Stimulated activated naive CD8-positive, alpha-beta T cell treated with anti-CD3 and anti-CD28 coated beads, Interleukin-15, Interleukin-2, amounts not matched to agents 100 ng/mL and 50 ng/mL, for 24 hours (primary cell): ENCODE results near the gene SNAPIN.

ENCODE experiments used
- H3K27ac Mint-ChIP-seq: one replicate; pipeline ENCODE4 v1.8.0; 2021; ENCODE audit warnings: mild to moderate bottlenecking, mixed read lengths
- H3K27me3 Mint-ChIP-seq: one replicate; pipeline ENCODE4 v1.8.0; 2021; ENCODE audit warnings: mixed read lengths
- H3K36me3 Mint-ChIP-seq: one replicate; pipeline ENCODE4 v1.8.0; 2021; ENCODE audit warnings: low read depth, mixed read lengths
- H3K4me1 Mint-ChIP-seq: one replicate; pipeline ENCODE4 v1.8.0; 2021; ENCODE audit warnings: low read depth, mixed read lengths
- H3K4me3 Mint-ChIP-seq: one replicate; pipeline ENCODE4 v1.8.0; 2021; ENCODE audit warnings: mild to moderate bottlenecking, mixed read lengths
- H3K9me3 Mint-ChIP-seq: one replicate; pipeline ENCODE4 v1.8.0; 2021; ENCODE audit warnings: mixed read lengths

Gene SNAPIN

GRCh38 chr1:153616917-153617311, 41.6 kb upstream of the SNAPIN start:
- no peaks in the 10 kb centered on the region for H3K9me3 Mint-ChIP-seq
- H3K36me3 Mint-ChIP-seq, result no peaks in the 10 kb centered on the region
- H3K27me3 Mint-ChIP-seq, result no peaks in the 10 kb centered on the region
- H3K27ac Mint-ChIP-seq, result no peak overlapping the region
- H3K4me1 Mint-ChIP-seq, result peaks cover 4% of the 10 kb centered on the region
- no peak overlapping the region for H3K4me3 Mint-ChIP-seq

GRCh38 chr1:153617663-153618062, 40.8 kb upstream of the SNAPIN start:
- H3K27ac Mint-ChIP-seq, result no peak overlapping the region
- H3K36me3 Mint-ChIP-seq, result no peaks in the 10 kb centered on the region
- no peaks in the 10 kb centered on the region for H3K9me3 Mint-ChIP-seq
- peaks cover 4% of the 10 kb centered on the region for H3K4me1 Mint-ChIP-seq
- no peaks in the 10 kb centered on the region for H3K27me3 Mint-ChIP-seq
- no peak overlapping the region for H3K4me3 Mint-ChIP-seq

DNA sequence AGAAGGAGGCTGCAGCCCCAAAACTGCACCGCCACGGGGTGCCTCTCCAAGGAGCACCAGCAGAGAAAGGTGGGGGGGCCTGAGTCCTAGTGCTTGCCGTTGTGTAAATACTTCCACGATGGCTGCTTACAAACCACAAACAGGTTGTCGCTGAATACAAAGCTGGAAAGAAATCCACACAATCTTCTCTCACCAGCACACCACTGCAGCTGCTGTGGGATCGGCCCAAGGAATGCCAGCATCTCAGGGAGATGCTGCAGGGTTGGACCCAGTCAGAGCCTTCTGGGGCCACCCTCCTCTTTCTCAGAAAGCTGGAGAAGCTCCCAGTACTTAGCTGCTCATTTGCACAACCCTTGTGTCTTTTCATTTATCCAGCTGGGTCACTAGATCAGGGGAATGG, 39.3 kb upstream of the SNAPIN start:
- Mint-ChIP-seq H3K27ac (no peak overlapping the region), H3K9me3 (no peaks in the 10 kb centered on the region), H3K4me1 (peaks cover 4% of the 10 kb centered on the region), H3K36me3 (no peaks in the 10 kb centered on the region), H3K4me3 (no peak overlapping the region), H3K27me3 (no peaks in the 10 kb centered on the region)

- no peak overlapping the region for H3K27ac Mint-ChIP-seq
- H3K4me3 Mint-ChIP-seq, result no peak overlapping the region
Measured at GRCh38 chr1:153623101-153623500, 35.4 kb upstream of the SNAPIN start.

GRCh38 chr1:153624965-153625611, 33.4 kb upstream of the SNAPIN start:
- Mint-ChIP-seq H3K4me1 (peaks cover 4% of the 10 kb centered on the region), H3K36me3 (no peaks in the 10 kb centered on the region), H3K9me3 (no peaks in the 10 kb centered on the region), H3K4me3 (no peak overlapping the region), H3K27me3 (no peaks in the 10 kb centered on the region), H3K27ac (no peak overlapping the region)

More at GRCh38 chr1:153623101-153623500, 35.4 kb upstream of the SNAPIN start:
- Mint-ChIP-seq H3K27me3 (no peaks in the 10 kb centered on the region), H3K36me3 (no peaks in the 10 kb centered on the region), H3K4me1 (peaks cover 4% of the 10 kb centered on the region), H3K9me3 (no peaks in the 10 kb centered on the region)

DNA sequence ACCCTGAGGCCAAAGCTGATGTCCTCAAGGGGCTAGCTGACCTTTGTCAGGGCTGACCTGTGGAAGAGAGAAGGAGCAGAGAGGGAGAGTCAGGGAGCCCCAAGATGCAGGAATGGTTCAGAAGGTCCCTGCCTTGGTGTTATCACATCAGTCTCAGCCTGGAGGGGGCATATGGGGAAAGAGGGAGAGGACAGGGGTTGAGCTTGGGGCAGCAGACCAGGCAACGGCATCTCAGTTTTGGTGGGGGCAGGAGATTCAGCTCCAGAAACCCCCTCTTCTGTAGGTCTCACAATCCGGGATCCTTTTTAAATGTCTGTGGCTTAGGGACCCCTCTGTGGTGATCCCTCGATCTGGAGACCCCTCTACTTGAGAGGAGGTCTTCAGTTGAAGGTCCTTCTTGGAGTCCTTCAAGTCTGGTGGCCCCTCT, 32.0 kb upstream of the SNAPIN start:
- Mint-ChIP-seq H3K27me3 (no peaks in the 10 kb centered on the region), H3K27ac (no peak overlapping the region), H3K9me3 (no peaks in the 10 kb centered on the region), H3K4me1 (peaks cover 11% of the 10 kb centered on the region), H3K4me3 (no peak overlapping the region), H3K36me3 (no peaks in the 10 kb centered on the region)

DNA sequence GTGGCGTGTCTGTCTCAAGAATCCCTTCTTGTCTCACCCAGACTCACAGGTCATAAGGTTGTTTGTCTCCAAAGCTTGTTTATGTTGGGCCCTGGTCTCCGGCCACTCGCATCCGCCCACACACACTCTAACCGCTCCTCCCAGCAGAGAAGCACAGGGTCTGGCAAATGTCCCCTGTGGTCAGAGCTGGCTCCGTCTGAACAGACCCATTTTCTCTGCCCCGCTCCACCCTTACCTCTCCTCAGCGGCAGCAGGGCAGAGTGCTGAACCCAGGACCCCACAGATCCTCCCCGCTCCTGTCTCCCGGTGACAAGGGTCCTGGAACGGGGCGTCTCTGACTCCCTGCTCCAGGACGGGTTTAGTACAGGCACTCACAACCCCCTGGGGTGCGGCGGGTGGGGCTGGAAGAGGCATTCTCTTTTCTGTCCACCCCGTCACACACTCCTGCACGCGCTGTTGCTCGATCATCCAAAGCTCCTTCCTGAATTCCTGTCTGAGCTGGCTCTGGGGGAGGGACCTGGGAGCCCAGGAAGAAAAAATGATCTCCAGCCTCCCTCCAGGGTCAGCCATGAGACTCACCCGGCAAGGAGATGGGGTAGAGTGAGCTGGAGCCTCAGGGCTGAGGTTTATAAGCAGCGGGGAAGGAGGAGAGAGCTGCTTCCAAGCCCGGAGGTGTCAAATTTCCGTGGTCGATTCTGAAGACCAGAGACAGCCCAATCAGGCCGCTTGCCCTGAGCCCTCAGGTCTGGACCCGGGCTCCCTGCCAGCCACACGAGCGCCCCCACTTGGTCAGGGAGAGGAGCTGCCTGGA, 31.4 kb upstream of the SNAPIN start, which contains the start of gene S100A13:
Gene S100A13, minus strand, starts transcription at position 602 of the 811 bp plus-strand sequence. CDS start 1,033 bp downstream, outside the sequence.
- no peaks in the 10 kb centered on the region for H3K36me3 Mint-ChIP-seq
- no peak within 1 kb of the TSS for H3K27ac Mint-ChIP-seq
- no peaks in the 10 kb centered on the region for H3K27me3 Mint-ChIP-seq
- H3K4me1 Mint-ChIP-seq, result peaks cover 17% of the 10 kb centered on the region
- no peaks in the 10 kb centered on the region for H3K9me3 Mint-ChIP-seq
- no peak within 1 kb of the TSS for H3K4me3 Mint-ChIP-seq

DNA sequence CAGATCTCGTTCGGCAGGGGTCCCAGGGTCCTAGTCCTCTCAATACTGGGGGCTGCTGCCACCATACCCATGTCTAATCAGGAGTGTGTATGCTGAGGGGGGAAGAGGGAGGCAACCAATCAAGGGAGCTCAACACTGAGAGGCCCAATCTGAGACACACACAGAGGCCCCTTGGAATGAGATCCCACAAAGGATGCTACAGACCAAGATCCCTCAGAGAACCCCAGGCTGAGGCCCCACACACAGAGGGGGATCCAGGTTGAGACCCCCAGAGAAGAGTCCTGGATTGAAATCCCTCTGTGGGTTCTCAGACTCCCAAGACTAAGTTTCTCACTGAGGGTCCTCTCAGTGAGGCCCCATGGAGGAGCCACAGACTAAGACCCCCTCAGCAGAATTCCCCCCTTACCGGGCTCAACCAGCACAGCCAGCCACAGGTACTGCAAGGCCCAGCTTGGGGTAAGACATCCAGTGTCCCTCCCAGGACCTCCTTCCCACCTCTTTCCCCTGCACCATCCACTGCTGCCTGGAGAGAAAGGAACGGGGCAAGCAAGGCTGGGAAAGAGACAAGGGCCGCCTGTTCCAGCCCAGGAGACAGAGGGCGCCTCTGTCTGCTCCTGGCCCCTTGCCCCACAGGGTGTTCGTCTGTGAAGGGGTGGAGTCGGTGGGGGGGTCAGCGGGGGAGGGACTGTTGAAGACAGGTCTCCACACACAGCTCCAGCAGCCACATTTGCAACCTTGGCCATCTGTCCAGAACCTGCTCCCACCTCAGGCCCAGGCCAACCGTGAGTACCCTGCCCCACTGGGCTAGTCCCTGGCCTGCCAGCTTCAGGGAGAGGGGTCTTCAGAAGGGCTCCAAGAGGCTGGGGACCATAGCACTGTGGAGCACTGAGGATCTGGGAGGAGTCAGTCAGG, 30.5 kb upstream of the SNAPIN start, which contains the start of gene S100A1:
Gene S100A1, plus strand, starts transcription at position 720 of the 912 bp plus-strand sequence. CDS start 2,088 bp downstream, outside the sequence.
- H3K36me3 Mint-ChIP-seq, result no peaks in the 10 kb centered on the region
- H3K27me3 Mint-ChIP-seq, result no peaks in the 10 kb centered on the region
- no peak within 1 kb of the TSS for H3K4me3 Mint-ChIP-seq
- H3K9me3 Mint-ChIP-seq, result no peaks in the 10 kb centered on the region
- no peak within 1 kb of the TSS for H3K27ac Mint-ChIP-seq
- H3K4me1 Mint-ChIP-seq, result peaks cover 22% of the 10 kb centered on the region

DNA sequence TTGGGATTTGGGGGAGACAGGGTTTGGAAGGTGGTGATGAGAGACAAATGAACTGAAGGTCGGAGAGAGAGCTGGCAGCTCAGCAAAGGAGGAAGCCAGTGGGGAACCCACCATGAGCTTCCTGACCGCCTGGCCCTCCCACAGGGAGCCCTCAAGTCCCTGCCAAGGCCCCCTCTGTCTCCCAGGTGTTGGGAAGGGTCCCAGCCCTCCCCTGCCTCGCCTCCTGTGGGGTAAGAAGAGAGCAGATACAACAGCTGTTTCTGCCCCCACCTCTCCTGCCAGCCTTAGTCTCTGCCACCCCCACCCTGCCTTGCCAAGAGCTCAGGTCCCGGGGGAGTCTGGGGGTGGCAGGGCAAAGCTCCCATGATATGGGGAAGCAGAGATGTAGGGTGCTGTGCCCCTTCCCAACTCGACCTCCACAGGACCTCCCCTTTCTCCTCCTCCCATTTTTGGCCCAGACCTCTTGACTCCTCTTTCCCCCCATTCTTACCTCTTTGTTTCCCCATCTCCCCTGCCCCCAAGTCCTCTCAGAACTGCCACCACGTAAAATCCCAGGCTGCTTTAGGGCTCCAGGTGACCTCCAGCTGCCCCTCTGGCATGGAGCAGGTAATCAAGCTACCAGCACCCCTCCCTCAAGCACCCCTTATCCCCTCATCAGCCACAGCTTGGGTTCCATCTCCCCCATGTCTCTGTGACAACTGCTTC, 29.7 kb upstream of the SNAPIN start:
- H3K36me3 Mint-ChIP-seq, result no peaks in the 10 kb centered on the region
- no peaks in the 10 kb centered on the region for H3K27me3 Mint-ChIP-seq
- no peaks in the 10 kb centered on the region for H3K9me3 Mint-ChIP-seq
- H3K4me3 Mint-ChIP-seq, result no peak overlapping the region
- H3K27ac Mint-ChIP-seq, result no peak overlapping the region
- H3K4me1 Mint-ChIP-seq, result peaks cover 30% of the 10 kb centered on the region

- H3K36me3 Mint-ChIP-seq, result peaks cover 2% of the 10 kb centered on the region
- no peak overlapping the region for H3K4me3 Mint-ChIP-seq
- H3K27me3 Mint-ChIP-seq, result no peaks in the 10 kb centered on the region
- peaks cover 31% of the 10 kb centered on the region for H3K4me1 Mint-ChIP-seq
- H3K9me3 Mint-ChIP-seq, result no peaks in the 10 kb centered on the region
- no peak overlapping the region for H3K27ac Mint-ChIP-seq
Measured at GRCh38 chr1:153629343-153629665, 29.2 kb upstream of the SNAPIN start.

DNA sequence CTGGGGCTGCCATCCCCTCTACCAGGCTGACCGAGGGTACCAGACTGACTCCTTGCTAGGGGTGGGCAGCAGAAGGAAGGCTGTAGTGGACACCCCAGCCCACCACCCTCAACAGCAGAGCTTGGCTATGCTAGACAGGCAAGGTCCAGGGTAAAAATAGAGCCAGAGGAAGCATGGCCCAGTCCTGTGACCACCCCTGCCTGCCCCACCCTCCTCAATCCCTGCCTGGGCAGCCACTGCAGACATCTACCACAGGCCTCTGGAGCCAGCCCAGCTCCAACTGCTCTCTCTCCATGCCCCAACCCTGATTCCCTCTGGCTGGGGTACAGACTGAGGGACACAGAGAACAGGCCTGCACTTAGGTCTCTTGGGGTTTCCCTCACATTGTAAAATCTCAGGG, 28.5 kb upstream of the SNAPIN start:
- Mint-ChIP-seq H3K36me3 (peaks cover 6% of the 10 kb centered on the region), H3K27ac (no peak overlapping the region)

DNA sequence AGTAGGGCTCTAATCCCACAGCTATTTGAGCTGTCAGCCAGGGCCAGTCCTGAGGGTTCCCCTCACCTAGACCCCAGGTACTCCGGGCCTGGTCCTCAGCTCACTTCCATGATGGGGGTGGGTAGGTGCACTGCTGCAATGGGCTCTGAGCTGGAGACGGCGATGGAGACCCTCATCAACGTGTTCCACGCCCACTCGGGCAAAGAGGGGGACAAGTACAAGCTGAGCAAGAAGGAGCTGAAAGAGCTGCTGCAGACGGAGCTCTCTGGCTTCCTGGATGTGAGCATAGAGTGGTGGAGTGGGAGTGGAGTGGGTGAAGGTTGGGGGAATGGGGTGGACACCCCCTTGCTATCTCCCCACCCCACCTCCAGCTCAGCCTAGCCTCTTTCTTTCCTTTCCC, 28.1 kb upstream of the SNAPIN start:
- no peak overlapping the region for H3K4me3 Mint-ChIP-seq
- H3K4me1 Mint-ChIP-seq, result peaks cover 34% of the 10 kb centered on the region
- no peaks in the 10 kb centered on the region for H3K9me3 Mint-ChIP-seq
- no peak overlapping the region for H3K27ac Mint-ChIP-seq
- peaks cover 9% of the 10 kb centered on the region for H3K36me3 Mint-ChIP-seq
- no peaks in the 10 kb centered on the region for H3K27me3 Mint-ChIP-seq

More for the DNA sequence above, 28.5 kb upstream of the SNAPIN start:
- H3K4me3 Mint-ChIP-seq, result no peak overlapping the region
- peaks cover 32% of the 10 kb centered on the region for H3K4me1 Mint-ChIP-seq
- H3K27me3 Mint-ChIP-seq, result no peaks in the 10 kb centered on the region
- no peaks in the 10 kb centered on the region for H3K9me3 Mint-ChIP-seq

DNA sequence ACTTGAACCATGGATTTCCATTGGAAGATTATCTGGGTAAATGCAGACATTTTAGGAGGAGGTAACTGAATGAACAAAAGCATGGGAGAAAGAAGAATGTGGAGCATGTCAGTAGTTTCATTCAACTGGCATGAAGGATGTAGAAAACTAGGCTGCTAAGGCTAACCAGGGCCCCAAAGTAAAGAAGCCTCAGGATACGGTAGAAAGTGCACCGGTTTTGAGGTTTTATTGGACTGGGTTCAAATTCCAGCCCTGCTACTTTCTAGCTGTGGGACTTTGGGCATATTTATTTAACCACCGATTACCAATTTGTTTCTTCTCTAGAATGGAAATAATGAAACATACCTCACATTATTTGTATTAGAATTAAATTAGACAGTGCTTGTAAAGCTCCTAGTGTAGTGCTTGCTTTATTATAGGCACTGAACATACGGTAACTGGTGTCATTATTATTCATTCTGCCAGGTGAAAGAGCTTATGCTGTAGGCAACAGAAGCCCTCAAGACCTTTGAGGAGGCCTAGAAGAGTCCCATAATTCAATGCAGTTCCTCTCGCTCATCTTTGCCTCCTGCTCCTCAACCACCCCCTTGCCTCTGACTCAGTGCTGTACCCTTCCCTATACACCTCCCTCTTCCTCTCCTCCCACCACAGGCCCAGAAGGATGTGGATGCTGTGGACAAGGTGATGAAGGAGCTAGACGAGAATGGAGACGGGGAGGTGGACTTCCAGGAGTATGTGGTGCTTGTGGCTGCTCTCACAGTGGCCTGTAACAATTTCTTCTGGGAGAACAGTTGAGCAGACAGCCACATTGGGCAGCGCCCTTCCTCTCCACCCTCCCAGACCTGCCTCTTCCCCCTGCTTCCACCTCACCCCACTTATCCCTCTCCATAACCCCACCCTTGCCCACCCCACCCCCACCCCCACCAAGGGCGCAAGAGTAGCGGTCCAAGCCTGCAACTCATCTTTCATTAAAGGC, 27.2 kb upstream of the SNAPIN start:
- Mint-ChIP-seq H3K27ac (peak overlapping the region; percentile 73), H3K36me3 (peaks cover 18% of the 10 kb centered on the region), H3K4me3 (no peak overlapping the region), H3K27me3 (no peaks in the 10 kb centered on the region), H3K4me1 (peaks cover 43% of the 10 kb centered on the region), H3K9me3 (no peaks in the 10 kb centered on the region)
